Endodermal cell (in vitro differentiated cells): ENCODE measurements around the gene OPN1SW. TPM values are rescaled to one million over a fixed set of nuclear protein-coding genes. Genes with fewer than 3 reads are reported as not detected.

Source experiments
- DNase-seq: peaks from one replicate; pipeline ENCODE4 v3.0.0-alpha.2; 2017
- H3K27ac ChIP-seq: 2 replicates; pipeline ENCODE4 v1.5.1; 2013; ENCODE audit warnings: mild to moderate bottlenecking, low read depth, low read length, moderate library complexity
- H3K27me3 ChIP-seq: 2 replicates; pipeline ENCODE4 v1.6.1; 2013; ENCODE audit warnings: mild to moderate bottlenecking, low read length, moderate library complexity; ENCODE audit not compliant: insufficient read depth, control insufficient read depth, poor library complexity, severe bottlenecking
- H3K36me3 ChIP-seq: 2 replicates; pipeline ENCODE4 v1.7.0; 2013; ENCODE audit warnings: mild to moderate bottlenecking, low read length, moderate library complexity; ENCODE audit not compliant: control insufficient read depth, insufficient read depth
- H3K4me1 ChIP-seq: one replicate; pipeline ENCODE4 v1.7.0; 2013; ENCODE audit warnings: low read length; ENCODE audit not compliant: control insufficient read depth, insufficient read depth
- H3K4me3 ChIP-seq: 2 replicates; pipeline ENCODE4 v1.5.1; 2013; ENCODE audit warnings: mild to moderate bottlenecking, low read length, moderate library complexity
- H3K9ac ChIP-seq: 2 replicates; pipeline ENCODE4 v1.6.1; 2013; ENCODE audit warnings: mild to moderate bottlenecking, low read length, moderate library complexity; ENCODE audit not compliant: poor library complexity, severe bottlenecking; ENCODE audit errors: extremely low read depth
- H3K9me3 ChIP-seq: 2 replicates; pipeline ENCODE4 v1.6.1; 2013; ENCODE audit warnings: mild to moderate bottlenecking, low read length, moderate library complexity; ENCODE audit not compliant: control insufficient read depth
- H3K27ac Mint-ChIP-seq: 2 replicates; pipeline ENCODE4 v1.8.0; 2020; ENCODE audit warnings: mixed read lengths
- H3K27me3 Mint-ChIP-seq: 2 replicates; pipeline ENCODE4 v1.8.0; 2021; ENCODE audit warnings: mild to moderate bottlenecking, mixed read lengths; ENCODE audit not compliant: insufficient read depth
- H3K36me3 Mint-ChIP-seq: 2 replicates; pipeline ENCODE4 v1.8.0; 2020; ENCODE audit warnings: low read depth, mixed read lengths
- H3K4me1 Mint-ChIP-seq: 2 replicates; pipeline ENCODE4 v1.8.0; 2020; ENCODE audit warnings: mixed read lengths
- H3K4me3 Mint-ChIP-seq: 2 replicates; pipeline ENCODE4 v1.8.0; 2020; ENCODE audit warnings: mild to moderate bottlenecking, moderate library complexity, mixed read lengths
- H3K9me3 Mint-ChIP-seq: 2 replicates; pipeline ENCODE4 v1.8.0; 2020; ENCODE audit warnings: mild to moderate bottlenecking, mixed read lengths
- WGBS, 2 experiments: methylation state at CpG; one replicate each; pipeline versions ENCODE4 v1.1.5 to v1.1.7; 2013; ENCODE audit warnings: missing lambda C conversion rate in 2 of 2, mixed read lengths in 1 of 2; ENCODE audit not compliant: insufficient coverage in 1 of 2, insufficient read length in 1 of 2; 5-methylcytosine and 5-hydroxymethylcytosine counted together
- total RNA-seq, 2 donors: library from RNA; stranded (reverse); fragmentation: NEBNext Ultra II Directional in 1 of 2; extraction: Animal tissue kit (Norgen Biotek cat#: 25700) in 1 of 2; gene quantifications; 2 replicates in 1 of 2; 3 replicates in 1 of 2; pipeline ENCODE4 v1.2.1, GENCODE V29; 2021
- TF ChIP-seq, protein P1 (sequence below): fragments of 200-600 bp; sonication (generic); conservative IDR thresholded peaks from 2 replicates; pipeline ENCODE4 v1.5.0; 2021; ENCODE audit warnings: antibody characterized with exemption, mild to moderate bottlenecking

OPN1SW gene
- total RNA-seq, 2 donors from 2014 or later = not detected

DNA sequence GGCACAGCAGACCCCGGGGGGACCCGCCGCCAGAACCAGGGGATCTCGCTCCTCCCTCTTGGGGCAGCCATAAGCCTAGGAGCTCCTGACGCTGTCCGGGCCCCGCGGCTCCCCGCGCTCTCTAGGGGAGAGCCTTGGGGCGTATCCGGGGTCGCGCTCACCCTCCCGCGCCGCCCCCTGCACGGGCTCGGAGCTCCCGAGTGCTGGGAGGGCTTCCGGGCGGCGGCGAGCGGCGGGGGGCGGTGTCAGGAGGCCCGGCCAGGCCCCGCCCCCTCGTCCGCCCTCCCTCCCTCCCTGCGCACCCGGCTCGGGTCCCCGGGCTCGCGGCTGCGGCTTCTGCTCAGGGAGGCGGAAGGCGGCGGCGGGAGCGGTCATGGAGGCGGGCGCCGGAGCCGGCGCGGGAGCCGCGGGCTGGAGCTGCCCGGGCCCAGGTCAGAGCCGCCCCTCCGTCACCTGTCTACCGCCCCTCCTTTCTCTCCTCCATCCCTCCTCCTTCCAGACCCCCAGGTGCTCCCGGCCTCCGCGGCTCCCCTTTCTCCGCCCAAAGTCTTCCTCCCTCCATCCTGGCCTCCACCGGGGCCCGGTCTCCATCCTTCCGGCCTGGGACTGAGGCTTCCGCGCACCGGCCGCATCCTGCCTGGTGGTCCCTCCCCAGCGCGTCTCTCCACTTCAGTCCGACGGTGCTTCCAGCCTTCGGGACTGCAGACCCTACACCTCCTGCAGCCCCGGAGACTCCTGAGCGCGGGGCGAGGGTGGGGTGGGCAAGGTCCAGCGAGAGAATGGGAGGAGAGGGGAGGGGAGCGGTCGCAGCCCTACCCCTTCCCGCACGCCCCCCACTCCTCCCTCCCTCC lies 15.8 kb upstream of the OPN1SW start, which contains the start of gene CCDC136:
CCDC136 (plus strand) TSS at position 848 of the 851 bp plus-strand sequence. CDS start 444 bp downstream, outside the sequence.
- Mint-ChIP-seq H3K4me3 (peak within 1 kb of the TSS; percentile 82), H3K27me3 (peaks cover 37% of the 10 kb centered on the region), H3K4me1 (peaks cover 5% of the 10 kb centered on the region), H3K9me3 (no peaks in the 10 kb centered on the region), H3K36me3 (peaks cover 18% of the 10 kb centered on the region), H3K27ac (peak within 1 kb of the TSS; percentile 33)
- no peak within 1 kb of the TSS for H3K27ac ChIP-seq
- H3K4me1 ChIP-seq = no peaks in the 10 kb centered on the region
- no peaks in the 10 kb centered on the region for H3K9me3 ChIP-seq
- WGBS, 2 experiments = 0 to 1% methylated on average over 24 to 80 of the region's 80 CpGs
- peak; percentile 89 for DNase-seq
- no peaks in the 10 kb centered on the region for H3K36me3 ChIP-seq
- H3K9ac ChIP-seq = no peak within 1 kb of the TSS
- peak within 1 kb of the TSS; percentile 81 for H3K4me3 ChIP-seq
- TF ChIP-seq, protein P1, sequence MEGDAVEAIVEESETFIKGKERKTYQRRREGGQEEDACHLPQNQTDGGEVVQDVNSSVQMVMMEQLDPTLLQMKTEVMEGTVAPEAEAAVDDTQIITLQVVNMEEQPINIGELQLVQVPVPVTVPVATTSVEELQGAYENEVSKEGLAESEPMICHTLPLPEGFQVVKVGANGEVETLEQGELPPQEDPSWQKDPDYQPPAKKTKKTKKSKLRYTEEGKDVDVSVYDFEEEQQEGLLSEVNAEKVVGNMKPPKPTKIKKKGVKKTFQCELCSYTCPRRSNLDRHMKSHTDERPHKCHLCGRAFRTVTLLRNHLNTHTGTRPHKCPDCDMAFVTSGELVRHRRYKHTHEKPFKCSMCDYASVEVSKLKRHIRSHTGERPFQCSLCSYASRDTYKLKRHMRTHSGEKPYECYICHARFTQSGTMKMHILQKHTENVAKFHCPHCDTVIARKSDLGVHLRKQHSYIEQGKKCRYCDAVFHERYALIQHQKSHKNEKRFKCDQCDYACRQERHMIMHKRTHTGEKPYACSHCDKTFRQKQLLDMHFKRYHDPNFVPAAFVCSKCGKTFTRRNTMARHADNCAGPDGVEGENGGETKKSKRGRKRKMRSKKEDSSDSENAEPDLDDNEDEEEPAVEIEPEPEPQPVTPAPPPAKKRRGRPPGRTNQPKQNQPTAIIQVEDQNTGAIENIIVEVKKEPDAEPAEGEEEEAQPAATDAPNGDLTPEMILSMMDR = no peak
- H3K27me3 ChIP-seq = peaks cover 45% of the 10 kb centered on the region

DNA sequence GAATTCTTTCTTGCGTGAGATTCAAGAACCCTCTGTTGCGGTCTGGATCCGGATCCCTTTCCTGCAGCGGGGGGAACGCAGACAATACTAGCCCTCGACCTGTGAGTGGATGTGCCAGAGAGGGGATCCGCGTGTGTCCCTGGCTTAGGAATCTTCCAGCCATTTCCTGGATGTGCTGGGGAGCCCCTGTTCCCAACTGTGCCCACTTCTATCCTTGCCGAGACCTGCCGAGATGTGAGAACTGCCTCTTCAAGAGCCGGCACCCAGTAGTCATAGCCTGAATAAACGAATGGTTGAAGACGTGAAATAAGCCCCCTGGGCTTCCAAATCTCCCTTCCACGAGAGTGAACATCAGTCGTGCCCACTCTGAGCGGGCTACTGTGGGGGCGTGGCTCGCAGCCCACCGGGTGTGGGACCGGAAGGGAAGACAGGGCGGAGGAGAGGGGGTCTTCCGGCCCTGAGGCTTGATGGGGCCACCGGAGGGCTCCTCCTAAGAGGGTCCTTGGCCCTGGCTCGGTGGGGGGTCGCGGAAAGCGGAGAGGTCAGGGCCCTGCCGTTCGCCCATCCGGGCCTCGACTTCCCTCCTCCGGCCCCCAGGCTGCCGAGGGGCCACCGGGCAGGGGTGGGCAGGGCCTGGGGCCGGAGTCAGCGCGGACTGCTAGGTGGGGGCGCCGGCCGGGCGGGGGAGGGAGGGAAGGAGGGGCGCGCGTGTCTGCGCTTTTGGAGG lies 14.9 kb upstream of the OPN1SW start:
- no peaks in the 10 kb centered on the region for H3K36me3 ChIP-seq
- H3K4me1 Mint-ChIP-seq = peaks cover 5% of the 10 kb centered on the region
- no peak overlapping the region for H3K27ac Mint-ChIP-seq
- peak overlapping the region; percentile 81 for H3K4me3 ChIP-seq
- no peak overlapping the region for H3K27ac ChIP-seq
- 15 to 37% methylated on average over 11 to 45 of the region's 45 CpGs for WGBS, 2 experiments
- no peaks in the 10 kb centered on the region for H3K4me1 ChIP-seq
- no peak overlapping the region for H3K9ac ChIP-seq
- H3K27me3 Mint-ChIP-seq = peaks cover 40% of the 10 kb centered on the region
- H3K4me3 Mint-ChIP-seq = peak overlapping the region; percentile 82
- peaks cover 54% of the 10 kb centered on the region for H3K27me3 ChIP-seq
- no peaks in the 10 kb centered on the region for H3K9me3 Mint-ChIP-seq
- peaks cover 12% of the 10 kb centered on the region for H3K36me3 Mint-ChIP-seq
- no peaks in the 10 kb centered on the region for H3K9me3 ChIP-seq
- TF ChIP-seq, protein P1 = no peak
- DNase-seq = peak; percentile 75

DNA sequence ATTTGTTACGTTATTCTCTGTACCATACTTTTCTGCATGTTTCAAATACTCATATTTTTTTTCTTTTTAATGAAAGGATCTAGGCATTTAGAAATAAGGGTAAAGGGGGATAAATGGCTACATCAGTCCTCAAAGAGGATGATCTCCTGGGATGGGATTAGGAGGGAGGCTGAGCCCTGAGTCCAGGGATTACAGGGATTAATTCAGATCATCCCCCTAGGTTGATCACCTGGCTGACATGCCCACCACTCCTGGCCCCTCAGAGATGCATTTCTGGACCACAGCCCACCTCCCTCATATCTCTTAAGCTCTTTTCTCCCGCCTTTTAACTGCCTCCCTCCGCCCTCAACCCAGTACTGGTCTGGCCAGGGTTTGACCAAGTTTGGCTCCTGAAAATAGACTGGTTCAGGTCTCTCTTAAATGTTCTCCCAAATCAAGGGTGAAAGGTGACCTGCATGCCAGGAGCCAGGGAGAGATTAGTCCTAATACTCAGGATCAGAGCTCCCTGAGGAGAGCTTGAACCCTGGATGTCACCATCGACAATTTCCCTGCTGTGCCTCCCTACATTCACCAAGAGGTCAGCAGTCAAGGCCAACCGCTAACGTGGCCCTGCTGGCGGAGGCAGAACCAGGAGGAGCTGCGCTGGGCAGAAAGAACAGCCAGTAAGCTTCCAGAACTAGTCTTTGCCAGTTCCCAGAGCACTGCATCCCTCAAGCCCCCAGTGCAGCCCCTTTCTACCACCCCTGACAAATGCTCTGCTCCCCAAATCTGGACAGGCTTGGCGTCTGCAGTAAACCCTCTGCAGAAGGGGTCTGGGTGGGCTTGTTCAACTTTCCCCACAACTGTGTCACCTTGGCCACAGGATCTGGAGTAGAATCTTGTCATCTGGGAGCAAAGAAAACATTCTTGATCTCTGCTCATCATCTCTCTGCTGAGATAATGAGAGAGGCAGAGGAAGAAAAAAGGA lies 13.1 kb upstream of the OPN1SW start:
- no peaks in the 10 kb centered on the region for H3K9me3 Mint-ChIP-seq
- Histone ChIP-seq H3K36me3 (no peaks in the 10 kb centered on the region), H3K4me1 (no peaks in the 10 kb centered on the region), H3K4me3 (no peak overlapping the region), H3K9me3 (no peaks in the 10 kb centered on the region), H3K9ac (no peak overlapping the region), H3K27ac (no peak overlapping the region), H3K27me3 (peaks cover 56% of the 10 kb centered on the region)
- peaks cover 40% of the 10 kb centered on the region for H3K27me3 Mint-ChIP-seq
- TF ChIP-seq, protein P1 = no peak
- H3K4me3 Mint-ChIP-seq = no peak overlapping the region
- 82 to 83% methylated on average over 6 to 9 of the region's 9 CpGs for WGBS, 2 experiments
- H3K27ac Mint-ChIP-seq = no peak overlapping the region
- H3K4me1 Mint-ChIP-seq = peaks cover 5% of the 10 kb centered on the region
- DNase-seq = no peak
- no peaks in the 10 kb centered on the region for H3K36me3 Mint-ChIP-seq
